Stimulated activated naive CD4-positive, alpha-beta T cell (primary cell): ENCODE measurements around the gene GZMM.

Experiments
- DNase-seq, 6 experiments: peaks; one replicate each; lab custom pipeline; 2025; lab: John Stamatoyannopoulos, UW

The GZMM gene

GRCh38 chr19:543910-544608 is at the start of gene GZMM:
Gene GZMM, plus strand, starts transcription at chr19:544053. Its CDS starts 19 bp downstream, at chr19:544072.
- DNase-seq: peak; percentile 49 to 81 (median 72)

- DNase-seq: no peak
These were observed 49.4 kb upstream of the GZMM start for GRCh38 chr19:494171-495080.

GRCh38 chr19:495081-495401 is 48.8 kb upstream of the GZMM start:
- no peak for DNase-seq

- peak in 3 of 6 experiments; percentile 24 to 55 (median 34) for DNase-seq
These were observed 48.3 kb upstream of the GZMM start for GRCh38 chr19:495402-496111.

- no peak for DNase-seq
These were observed 47.7 kb upstream of the GZMM start, which contains the start of gene MADCAM1 for GRCh38 chr19:496112-496665. Gene MADCAM1, plus strand, starts transcription at chr19:496486. Its CDS starts 14 bp downstream, at chr19:496500.

GRCh38 chr19:496986-497385 is 46.9 kb upstream of the GZMM start:
- DNase-seq: no peak

GRCh38 chr19:497491-497868 is 46.4 kb upstream of the GZMM start:
- no peak for DNase-seq

- DNase-seq: no peak
These were observed 45.9 kb upstream of the GZMM start for GRCh38 chr19:497869-498510.

GRCh38 chr19:498511-498891 is 45.4 kb upstream of the GZMM start:
- no peak for DNase-seq

GRCh38 chr19:498977-499623 is 44.8 kb upstream of the GZMM start:
- DNase-seq: no peak

GRCh38 chr19:501646-502045 is 42.2 kb upstream of the GZMM start:
- no peak for DNase-seq

GRCh38 chr19:504616-505015 is 39.2 kb upstream of the GZMM start:
- DNase-seq: no peak

GRCh38 chr19:506404-507285 is 37.2 kb upstream of the GZMM start:
- DNase-seq: peak; percentile 92 to 100 (median 96)

GRCh38 chr19:507286-508203 is 36.3 kb upstream of the GZMM start, which contains the start of gene TPGS1:
Gene TPGS1, plus strand, starts transcription at chr19:507497. Its CDS starts 10 bp downstream, at chr19:507507.
- DNase-seq: peak; percentile 82 to 100 (median 92)

GRCh38 chr19:508204-509150 is 35.4 kb upstream of the GZMM start:
- DNase-seq: no peak

GRCh38 chr19:510606-511100 is 33.2 kb upstream of the GZMM start:
- peak; percentile 85 to 95 (median 88) for DNase-seq

GRCh38 chr19:511101-511851 is 32.6 kb upstream of the GZMM start:
- peak; percentile 89 to 96 (median 93) for DNase-seq
